Gastrocnemius medialis (tissue), 4 donors: ENCODE results near the gene DCDC2C.

Experiments used
- POLR2A ChIP-seq, 2 donors: fragments of 450-650 bp; IDR thresholded peaks; one replicate each; pipeline ENCODE4 v1.6.1; 2017; ENCODE audit warnings: antibody characterized with exemption in 2 of 2, mild to moderate bottlenecking in 2 of 2, moderate library complexity in 2 of 2
- TF ChIP-seq, protein P1 (sequence below), 5 experiments: fragments of 450-650 bp in 3 of 5; fragments of 200-600 bp in 2 of 5; sonication (generic) in 2 of 5; IDR thresholded peaks in 4 of 5; conservative IDR thresholded peaks in 1 of 5; 1 replicate in 4 of 5; 2 replicates in 1 of 5; pipeline ENCODE4 v1.5.1; 2016 to 2019; ENCODE audit warnings: antibody characterized with exemption in 5 of 5, mild to moderate bottlenecking in 3 of 5, moderate library complexity in 3 of 5

DNA sequence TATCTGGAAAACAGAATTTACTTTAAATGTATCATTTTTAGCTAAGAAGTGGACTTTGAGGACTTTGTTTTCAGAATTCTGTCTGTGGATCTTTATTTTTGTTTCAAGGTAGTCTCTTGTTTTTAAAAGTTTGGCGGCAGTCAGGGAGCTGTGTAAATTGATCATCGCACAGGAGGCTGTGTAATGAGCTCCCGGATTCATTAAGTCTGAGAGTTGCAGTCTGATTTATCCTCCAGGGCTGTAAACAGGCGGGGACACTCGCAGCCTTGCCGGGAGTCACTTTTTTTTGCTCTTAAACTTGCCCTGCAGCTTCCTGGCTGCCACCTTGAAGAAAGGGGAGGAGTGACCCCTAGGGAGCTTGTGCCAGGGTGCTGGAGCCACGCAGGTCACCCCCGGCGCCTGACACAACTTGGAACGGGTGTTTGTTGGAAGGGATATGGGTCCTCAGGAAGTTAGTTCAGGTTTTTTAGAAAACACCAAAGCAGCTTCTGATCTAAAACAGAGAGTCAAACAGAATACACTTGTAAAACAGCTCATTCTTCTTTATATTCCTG, 76.2 kb downstream of the DCDC2C start:
- TF ChIP-seq, protein P1, sequence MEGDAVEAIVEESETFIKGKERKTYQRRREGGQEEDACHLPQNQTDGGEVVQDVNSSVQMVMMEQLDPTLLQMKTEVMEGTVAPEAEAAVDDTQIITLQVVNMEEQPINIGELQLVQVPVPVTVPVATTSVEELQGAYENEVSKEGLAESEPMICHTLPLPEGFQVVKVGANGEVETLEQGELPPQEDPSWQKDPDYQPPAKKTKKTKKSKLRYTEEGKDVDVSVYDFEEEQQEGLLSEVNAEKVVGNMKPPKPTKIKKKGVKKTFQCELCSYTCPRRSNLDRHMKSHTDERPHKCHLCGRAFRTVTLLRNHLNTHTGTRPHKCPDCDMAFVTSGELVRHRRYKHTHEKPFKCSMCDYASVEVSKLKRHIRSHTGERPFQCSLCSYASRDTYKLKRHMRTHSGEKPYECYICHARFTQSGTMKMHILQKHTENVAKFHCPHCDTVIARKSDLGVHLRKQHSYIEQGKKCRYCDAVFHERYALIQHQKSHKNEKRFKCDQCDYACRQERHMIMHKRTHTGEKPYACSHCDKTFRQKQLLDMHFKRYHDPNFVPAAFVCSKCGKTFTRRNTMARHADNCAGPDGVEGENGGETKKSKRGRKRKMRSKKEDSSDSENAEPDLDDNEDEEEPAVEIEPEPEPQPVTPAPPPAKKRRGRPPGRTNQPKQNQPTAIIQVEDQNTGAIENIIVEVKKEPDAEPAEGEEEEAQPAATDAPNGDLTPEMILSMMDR (IDR thresholded peaks at IDR 0.05 in 4 of 5, conservative IDR thresholded peaks at IDR 0.05 in 1 of 5), result no peak
- TF ChIP-seq POLR2A (IDR thresholded peaks at IDR 0.05), result no peak
